NCI-H345 (cell line): Measurements from ENCODE around the gene PSME2.
A peak's percentile ranks its signal among the peaks of the same experiment; 100 is the strongest.
"Not testable (repeated sequence)": the region's sequence is repeated elsewhere in the genome, so short reads cannot be mapped to it uniquely, and the experiment has no call there.

Experiments used
- DNase-seq: peaks from one replicate; lab custom pipeline; 2025; lab: John Stamatoyannopoulos, UW

The PSME2 gene

DNA sequence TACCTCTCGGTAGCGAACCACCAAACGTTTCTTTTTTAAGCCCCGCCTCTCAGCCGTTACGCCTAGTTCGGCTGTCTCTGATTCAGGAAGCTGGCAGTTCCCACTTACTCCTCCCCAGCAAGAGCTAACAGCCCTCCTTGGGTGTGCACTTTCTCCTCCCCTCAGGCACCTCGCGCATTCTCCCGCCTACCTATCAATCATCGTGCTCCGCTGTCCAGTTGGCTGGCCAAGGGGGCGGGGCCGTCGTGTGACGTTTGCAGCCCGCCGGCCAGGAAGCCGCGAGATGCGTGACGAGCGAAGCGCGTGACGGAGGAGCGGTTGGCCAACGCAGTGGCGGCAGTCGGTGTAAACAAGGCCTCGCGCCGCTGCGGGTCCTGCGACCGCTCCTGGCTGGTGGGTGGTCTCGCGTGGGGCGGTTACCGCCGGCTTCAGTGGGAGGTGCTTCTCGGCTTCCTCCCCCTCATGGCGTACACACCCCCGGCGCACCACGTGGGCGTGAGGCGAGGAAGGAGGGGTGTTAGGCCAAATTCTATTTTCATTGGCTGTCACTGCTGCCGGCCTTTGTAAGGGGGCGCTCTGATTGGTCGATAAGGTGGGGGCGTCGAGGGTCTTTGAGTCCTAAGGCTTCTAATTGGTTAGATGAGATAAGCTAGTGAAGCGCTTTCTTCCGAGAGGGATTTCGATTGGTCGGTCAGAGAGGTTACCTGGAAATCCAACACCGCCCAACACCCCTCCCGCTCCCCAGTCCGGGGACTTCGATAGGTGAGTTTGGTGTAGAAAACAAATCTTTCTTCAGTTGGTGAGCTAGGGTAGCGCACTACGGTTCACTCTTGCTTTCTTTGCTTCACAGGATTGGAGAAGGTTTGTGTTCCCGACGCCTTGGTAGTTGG, 31.6 kb downstream of the PSME2 start, which contains the start of the genes DCAF11 and NRL:
Gene DCAF11, plus strand, starts transcription at position 246 of the 890 bp plus-strand sequence. CDS start 818 bp downstream, outside the sequence.
Gene NRL, minus strand, starts transcription at position 418 of the 890 bp plus-strand sequence. CDS start 32,101 bp downstream, outside the sequence.
- DNase-seq, result peak; percentile 100

DNA sequence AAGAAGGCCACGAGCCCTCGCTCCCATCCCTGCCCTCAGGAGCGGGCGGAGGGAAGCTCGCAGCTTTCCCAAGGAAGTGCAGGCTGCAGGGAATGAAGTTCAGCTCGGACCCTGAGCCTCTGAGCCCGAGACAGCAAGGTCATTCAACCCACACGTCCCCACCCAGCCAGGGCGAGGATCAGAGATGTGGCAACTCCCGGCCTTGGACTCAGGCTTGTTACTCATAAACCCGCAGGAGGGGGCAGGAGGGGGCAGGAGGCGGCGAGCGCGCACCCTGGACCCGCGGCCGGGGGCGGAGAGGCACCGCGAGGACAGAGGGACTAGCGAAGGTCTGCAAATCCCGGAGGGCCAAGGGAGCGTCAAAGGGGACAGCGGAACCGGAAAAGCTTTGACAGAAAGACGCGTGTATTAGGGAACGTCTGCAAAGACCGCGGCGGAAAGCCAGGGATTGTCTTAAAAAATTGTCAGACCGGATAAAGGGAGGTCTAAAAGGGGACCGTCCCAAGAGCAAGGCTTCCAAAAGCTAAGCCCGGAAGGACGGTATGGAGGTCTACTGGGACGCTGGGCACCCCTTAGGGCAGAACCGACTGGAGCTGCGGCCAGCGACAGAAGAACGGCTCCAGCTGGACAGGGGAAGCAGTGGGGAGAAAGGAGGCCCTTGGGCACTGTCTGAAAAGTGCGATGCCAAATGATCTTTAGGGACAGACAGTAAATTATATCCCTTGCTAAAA, 32.4 kb downstream of the PSME2 start:
- peak; percentile 82 for DNase-seq

DNA sequence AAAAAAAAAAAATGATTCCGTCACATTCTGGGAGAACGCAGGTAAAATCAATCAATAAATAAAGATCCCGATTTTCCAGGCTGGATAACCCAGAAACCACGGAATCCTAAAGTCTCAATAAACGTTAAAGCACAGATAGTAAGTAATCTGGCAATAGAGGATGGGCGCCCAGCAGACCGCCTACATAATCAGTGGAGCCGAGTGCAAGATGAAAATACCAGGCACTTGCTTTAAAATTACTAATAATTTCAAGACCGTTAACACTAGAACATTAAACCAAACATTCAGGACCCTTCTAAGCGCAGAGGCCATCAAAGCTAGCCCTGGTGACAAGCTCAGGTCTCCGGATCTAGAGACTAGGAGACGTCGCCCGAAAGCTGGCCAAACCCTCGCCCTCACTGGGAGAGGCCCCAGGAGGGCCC, 33.0 kb downstream of the PSME2 start:
- DNase-seq, result no peak

DNA sequence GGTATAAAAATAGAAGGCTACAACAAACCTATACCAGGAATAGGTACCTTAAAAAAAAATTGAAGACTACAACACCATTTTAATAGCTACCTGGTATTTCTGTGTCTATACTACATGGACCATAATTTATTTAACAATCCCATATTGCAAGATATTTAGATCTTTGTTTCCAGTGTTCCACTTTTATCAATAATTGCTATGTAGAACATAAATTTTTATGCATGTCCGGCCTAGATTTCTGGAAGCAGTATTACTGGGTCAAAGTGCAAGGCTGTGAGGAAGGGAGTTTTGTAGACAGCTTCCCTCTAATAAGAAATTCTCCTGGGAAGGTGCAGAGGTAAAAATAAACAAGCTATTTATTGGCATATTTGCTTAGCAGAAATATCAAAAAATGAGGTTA, 35.9 kb downstream of the PSME2 start:
- no peak for DNase-seq

DNA sequence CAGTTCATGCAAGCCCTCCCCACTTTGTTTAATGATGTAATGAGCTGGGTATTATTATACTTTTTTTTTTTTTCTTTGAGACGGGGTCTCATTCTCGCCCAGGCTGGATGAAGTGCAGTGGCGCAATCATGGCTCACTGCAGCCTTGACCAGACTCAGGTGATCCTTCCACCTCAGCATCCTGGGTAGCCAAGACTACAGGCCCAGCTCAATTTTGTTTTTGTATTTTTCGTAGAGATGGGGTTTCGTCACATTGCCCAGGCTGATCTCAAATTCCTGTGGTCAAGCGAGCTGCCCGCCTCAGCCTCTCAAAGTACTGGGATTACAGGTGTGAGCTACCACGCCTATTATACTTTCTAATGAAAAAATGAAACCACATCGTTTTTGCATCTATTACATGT, 36.4 kb downstream of the PSME2 start:
- no peak for DNase-seq

DNA sequence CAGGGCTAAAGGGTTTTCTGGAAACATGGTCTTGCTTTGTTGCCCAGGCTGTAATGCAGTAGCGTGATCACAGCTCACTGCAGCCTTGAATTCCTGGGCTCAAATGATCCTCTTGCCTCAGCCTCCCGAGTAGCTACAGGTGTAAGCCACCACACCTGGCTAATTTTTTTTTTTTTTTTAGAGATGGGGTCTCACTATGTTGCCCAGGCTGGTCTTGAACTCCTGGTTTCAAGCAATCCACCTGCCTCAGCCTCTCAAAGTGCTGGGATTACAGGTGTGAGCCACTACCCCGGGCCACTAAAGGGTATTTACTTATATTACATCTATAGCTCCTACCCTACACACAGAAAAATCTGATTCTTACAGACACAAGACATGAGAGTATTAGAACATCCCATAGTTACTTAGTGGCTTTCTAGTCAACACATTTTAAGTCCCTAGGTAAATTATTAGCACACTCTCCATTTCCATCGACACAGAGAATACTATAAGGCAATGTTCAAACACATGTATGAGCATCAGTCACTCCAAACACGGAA, 38.0 kb downstream of the PSME2 start:
- no peak for DNase-seq

DNA sequence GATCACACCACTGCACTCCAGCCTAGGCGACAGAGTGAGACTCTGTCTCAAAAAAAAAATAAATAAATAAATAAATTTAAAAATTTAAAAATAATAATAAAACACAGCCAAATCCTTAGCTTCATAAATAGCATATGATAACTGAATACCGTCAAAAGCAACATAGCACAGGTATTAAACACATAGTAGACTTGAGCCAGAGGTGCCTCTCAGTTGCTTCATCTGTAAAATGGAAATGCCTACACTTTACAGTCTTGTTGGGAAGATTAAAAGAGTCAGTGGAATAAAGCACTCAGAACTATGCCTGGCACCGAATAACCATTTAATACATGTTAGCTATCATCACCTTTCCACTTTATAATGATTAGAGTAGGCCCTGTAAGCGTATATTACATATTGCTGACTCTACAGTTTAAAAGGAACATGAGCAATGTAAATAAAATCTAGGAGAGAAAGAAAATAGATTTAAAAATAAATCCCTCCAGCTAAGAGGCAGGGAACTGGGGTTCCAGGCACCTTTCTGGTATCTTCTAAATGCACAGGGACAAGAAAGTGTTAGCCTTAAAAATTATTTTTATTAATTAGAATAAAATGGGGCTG, 39.6 kb downstream of the PSME2 start:
- no peak for DNase-seq

DNA sequence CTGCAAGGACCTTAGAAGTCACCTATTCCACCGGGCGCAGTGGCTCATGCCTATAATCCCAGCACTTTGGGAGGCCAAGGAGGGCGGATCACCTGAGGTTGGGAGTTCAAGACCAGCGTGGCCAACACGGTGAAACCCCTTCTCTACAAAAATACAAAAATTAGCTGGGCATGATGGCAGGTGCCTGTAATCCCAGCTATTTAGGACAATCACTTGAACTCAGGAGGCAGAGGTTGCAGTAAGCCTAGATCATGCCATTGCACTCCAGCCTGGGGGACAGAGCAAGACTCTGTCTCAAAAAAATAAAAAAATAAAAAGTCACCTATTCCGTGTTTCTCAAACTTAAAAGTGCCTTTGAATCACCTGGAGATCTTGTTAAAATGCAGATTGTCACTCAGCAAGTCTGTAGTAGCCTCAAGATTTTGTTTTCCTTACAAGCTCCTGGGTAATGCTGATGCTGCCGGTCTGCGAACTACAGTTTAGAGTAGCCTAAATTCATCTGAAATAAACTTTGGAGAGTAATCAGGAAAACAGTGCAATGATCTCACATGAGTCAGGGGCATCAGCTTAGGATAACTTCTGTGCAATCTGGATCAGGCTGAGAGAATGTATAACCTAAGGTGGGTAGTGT, 40.7 kb downstream of the PSME2 start:
- not testable (repeated sequence) for DNase-seq

DNA sequence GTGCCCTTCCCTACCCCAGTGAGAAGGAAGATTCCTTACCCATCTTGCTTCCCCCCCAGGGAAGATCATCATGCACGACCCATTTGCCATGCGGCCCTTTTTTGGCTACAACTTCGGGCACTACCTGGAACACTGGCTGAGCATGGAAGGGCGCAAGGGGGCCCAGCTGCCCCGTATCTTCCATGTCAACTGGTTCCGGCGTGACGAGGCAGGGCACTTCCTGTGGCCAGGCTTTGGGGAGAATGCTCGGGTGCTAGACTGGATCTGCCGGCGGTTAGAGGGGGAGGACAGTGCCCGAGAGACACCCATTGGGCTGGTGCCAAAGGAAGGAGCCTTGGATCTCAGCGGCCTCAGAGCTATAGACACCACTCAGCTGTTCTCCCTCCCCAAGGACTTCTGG, 43.0 kb downstream of the PSME2 start:
- no peak for DNase-seq

DNA sequence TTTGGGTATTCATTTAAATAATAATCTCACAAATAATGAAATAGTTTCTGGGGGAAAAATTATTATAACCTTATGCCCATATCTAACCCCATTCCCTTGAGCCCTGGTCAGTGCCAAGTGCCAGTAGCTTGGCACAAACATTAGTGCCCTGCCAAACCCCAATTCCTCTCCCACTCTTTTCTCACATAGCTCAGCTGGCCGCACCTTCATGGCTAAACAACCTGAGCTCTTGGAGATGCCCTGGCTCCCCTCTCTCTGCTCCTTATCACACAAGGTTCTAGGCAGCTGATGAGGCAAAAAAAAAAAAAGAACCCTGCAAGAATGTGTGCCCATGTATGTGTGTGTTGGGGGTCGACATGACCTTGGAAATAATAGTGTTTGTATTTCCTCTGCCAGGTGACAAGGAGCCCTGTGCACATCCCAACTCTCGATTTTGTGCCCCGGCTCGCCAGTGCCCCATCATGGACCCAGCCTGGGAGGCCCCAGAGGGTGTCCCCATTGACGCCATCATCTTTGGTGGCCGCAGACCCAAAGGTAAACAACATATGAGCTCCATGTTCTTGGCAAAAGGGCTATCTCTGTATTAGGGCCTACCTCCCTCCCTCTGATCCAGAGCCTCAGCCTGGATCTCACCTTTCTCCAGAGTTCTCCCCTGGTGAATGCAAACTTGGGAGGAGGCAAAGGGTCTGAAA, 43.9 kb downstream of the PSME2 start:
- no peak for DNase-seq

DNA sequence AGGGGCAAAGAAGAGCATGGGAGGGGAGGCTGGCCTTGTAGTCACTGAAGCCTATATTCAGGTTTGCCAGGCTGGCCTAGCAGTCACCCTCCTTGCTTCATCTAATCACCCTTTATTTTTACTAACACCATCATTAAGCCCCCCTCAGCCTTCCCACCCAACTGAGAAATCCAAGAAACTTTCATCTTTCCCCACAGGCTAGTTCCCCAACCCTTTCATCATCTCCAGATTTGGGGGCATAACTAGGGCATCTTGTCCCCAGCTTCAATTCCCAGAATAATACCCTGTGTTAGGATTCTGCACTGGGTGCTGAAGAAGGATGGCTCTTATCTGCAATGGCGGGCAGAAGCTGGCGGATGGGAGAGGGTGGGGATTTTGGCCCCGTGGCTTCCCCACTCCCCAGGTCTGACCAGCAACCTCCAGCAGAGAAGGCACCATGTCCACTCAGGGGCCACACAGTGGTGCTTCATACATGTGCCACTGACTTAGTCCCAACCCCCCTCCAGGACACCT, 45.4 kb downstream of the PSME2 start:
- DNase-seq, result no peak

DNA sequence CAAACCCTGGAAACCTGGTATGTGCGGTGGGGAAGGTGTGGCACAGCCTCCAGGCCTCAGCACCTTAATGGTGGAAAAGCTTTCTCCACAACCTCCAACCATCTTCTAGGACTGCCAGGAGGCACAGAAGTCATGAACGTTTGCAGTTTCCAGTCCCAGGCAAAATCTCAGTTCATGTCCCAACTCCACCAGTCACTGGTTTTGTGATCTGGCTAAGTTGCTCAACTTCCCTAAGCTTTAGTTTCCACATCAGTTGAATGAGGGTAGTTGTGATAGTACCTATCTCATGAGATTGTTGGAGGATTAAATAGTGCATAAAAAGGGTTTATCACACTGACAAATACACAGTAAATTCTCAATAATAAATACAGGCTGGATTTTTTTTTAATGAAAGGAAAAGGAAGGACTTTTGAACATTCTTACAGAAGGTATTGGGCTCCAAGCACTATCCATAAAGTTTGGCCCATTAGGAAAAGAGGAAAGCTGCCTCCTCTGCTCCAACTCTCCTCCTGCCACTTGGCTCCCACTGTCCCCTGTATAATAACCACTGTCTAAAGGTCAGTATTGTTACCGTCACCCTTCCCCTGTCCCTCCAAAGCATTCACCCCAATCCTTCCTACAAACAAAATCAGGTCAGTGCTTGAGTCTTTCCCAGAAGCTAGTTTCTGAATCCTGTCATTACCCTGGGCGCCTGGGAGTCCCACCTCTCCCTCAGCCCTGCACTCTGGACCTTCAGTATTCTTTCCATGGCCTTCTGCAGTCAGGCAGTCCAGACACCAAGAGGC, 46.0 kb downstream of the PSME2 start:
- DNase-seq, result no peak

DNA sequence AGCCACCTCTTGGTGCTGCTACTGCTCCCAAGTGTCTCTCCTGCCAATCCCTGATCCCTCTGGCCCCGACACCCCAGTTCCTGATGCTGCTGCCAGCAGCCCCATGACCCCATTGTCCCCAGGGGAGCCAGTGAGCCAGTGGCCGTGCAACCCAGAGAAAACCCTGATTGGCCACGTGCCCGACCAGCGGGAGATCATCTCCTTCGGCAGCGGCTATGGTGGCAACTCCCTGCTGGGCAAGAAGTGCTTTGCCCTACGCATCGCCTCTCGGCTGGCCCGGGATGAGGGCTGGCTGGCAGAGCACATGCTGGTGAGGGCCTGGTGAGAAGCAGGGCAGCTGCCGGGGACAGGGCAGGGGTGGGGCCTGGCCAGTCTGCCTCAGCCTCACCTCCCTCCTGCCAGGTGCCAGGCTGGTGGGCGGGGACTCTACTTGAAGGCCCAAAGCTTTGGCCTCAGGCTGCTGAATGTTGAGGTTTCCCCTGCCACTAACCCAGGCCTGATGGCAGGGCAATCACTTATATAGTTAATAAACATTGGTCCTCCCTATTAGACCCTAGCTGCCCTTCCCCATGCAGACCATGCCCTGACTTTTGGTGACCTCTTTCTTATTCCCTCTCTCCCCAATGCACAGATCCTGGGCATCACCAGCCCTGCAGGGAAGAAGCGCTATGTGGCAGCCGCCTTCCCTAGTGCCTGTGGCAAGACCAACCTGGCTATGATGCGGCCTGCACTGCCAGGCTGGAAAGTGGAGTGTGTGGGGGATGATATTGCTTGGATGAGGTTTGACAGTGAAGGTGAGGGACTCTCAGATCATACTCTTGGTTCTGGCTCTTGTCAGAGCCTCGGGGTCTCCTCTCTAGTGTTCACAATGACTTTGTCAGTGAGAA, 47.2 kb downstream of the PSME2 start:
- peak; percentile 80 for DNase-seq

DNA sequence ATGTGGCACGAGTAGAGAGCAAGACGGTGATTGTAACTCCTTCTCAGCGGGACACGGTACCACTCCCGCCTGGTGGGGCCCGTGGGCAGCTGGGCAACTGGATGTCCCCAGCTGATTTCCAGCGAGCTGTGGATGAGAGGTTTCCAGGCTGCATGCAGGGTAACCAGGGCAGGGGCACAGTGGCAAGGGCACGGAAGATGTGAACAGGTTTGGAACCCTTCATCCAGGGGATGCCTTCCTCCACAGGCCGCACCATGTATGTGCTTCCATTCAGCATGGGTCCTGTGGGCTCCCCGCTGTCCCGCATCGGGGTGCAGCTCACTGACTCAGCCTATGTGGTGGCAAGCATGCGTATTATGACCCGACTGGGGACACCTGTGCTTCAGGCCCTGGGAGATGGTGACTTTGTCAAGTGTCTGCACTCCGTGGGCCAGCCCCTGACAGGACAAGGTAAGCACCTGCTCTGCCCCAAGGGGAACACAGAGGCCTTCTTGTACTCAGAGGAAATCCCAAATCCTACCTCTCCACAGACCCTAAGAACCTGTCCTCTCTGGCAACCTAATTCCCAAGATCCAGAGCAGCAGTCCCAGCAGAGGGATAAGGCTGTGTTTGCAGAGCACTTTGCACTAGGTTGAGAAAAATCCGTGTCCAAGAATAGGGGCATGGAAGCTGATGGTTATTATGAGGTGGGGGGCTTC, 48.0 kb downstream of the PSME2 start:
- no peak for DNase-seq

DNA sequence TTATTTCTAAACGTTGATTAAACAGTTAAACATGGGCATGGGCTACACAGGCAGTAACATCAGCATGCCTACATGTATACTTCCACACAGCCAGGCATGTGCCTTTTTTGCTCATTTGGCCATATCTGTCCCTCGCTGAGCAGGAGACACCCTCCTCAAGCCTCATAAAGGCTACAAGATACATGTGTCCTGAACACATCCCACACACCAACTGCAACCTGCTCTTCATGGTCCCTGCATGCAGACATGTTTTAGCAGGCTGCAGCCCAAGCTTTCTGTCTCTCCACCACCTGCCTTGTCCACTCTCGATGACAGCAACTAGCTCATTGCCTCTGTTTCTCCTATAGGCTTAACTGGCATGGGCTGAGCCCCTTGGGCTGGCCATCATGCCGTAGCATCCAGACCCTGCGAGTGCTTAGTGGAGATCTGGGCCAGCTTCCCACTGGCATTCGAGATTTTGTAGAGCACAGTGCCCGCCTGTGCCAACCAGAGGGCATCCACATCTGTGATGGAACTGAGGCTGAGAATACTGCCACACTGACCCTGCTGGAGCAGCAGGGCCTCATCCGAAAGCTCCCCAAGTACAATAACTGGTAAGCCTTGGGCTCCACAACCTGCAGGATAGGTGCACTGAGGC, 49.7 kb downstream of the PSME2 start:
- no peak for DNase-seq

DNA sequence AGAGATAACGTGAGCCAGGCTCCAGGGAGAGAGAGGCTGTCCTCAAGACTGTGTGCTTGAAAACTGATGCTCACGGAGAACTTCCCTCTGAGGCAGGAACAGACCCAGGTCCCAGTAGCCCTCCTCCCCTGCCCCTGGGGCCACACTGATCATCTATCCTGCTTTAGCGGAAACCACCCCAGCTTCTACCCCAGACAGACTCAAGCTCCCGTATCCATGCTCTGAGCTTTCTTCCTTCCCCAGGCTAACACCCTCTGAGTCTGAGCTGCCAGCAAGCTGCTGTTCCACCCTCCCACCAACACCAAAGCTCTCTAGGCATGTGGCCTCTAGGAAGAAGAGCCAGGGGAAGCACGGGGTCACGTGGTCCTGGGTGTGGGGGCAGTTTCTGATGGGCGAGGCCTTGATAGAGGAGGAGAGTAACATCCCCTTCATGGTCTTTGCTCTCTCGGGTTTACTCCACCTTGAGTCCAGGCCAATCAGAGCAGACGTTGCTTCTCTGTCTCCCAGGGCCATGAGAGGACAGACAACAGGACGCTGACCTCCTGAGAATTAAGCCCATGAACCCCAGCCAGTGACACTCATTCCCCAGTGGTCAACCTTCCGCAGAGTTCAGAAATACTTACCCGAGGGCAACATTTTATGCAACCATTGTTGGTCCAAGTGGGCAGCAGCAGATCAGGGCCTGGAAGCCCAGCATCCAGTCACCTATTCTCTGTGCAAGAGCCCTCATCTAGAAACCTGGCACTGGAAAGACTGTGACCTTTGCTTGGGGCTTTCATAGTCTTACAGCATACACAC, 50.9 kb downstream of the PSME2 start:
- no peak for DNase-seq

DNA sequence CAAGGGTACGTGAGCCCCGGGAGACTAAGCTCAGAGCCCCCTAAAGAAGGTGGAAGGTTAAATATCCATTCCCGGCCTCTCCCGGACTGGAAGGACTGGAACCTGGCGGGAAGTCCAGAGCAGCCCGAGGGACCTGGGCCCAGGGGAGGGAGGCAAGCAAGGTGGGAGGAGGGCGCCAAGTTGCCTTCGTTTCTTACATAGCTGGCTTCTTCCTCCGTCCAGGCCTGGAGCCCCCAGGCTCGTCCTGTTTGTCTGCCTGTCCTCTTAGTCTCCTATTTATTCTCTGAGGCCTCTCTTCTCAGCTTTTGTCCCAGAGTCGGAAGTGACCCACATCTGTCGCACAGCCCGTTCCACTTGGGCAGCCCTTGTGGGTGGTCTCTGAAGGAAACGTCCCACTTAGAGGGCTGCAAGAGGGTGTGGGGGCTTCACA, 51.6 kb downstream of the PSME2 start:
- DNase-seq, result no peak
